Glomerular visceral epithelial cell (primary cell): ENCODE results near the gene ACBD6.

Source experiments
- DNase-seq: peaks from one replicate; pipeline ENCODE4 v3.0.0-alpha.2; 2016; ENCODE audit errors: extremely low spot score

Gene ACBD6

DNA sequence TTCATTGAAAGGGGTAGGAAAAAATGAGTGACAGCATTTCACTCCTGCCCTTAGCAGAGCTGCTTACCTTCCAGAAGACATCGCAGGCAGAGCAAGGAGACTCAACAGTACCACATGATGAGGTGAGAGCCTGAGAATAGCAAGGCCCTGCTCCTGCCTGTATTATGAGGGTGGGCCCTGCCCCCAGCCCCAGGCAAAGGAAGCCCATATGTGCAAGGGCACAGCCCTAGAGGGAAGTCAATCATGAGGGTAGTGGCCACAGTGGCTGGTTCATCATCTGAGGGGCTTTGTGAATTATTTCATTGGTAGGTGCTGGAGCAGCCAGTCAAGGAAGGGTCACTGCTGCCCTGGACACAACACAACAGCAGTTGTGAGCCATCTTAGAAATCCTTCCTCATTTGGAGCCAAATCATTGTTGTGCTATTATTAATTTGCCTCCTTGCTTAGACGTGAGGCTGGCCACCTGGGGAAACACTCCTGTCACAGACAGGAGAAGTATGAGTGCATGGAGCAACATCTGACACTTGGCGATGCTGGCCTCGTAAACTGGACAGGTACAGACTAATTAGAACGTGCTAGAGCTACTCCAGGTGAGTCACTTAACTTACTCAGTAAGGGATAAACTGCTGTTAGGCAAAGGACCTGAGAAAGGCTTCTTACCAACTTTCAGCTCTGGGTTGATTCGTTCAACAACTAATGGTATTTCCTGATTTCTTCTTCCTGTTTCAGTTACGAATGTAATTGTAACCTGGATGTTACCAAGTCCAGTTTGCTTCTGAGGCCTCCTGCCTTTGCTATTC lies 22.7 kb upstream of the ACBD6 start:
- DNase-seq = no peak

- no peak for DNase-seq
These were observed 22.0 kb upstream of the ACBD6 start for GRCh38 chr1:180524160-180524914.

GRCh38 chr1:180522213-180522515 lies 19.8 kb upstream of the ACBD6 start:
- no peak for DNase-seq

DNA sequence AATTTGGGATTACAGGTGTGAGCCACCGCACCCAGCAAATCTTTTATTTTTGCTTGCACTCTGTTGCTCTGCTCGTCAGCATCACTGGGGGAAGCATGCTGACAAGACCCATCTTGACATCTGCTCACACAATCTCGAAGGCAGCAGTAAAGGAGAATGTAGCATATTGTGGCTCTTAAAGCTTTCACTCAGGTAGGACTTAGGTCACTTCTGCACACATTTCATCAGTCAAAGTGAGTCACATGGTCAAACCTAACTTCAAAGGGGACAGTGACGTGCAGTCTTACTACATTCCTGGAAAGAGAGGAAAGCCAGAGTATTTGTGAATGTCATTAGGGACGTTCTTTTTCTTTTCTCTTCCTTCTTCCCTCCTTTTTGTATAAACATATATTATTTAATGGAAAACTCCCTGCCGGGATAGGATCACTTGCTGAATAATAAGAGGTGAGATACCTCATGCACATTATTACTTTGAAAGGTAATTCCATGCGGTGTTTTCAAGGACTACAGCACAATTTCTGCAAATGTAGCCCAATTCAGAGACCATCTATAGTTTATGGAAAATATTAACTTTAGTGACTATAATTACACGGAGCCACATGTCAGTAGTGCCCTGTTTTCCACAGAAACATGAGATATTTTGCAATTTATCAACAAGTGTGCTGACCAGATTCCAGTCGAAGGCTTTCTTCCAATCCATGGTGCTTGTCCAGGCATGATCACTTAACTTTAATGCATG lies 19.3 kb upstream of the ACBD6 start:
- no peak for DNase-seq

DNA sequence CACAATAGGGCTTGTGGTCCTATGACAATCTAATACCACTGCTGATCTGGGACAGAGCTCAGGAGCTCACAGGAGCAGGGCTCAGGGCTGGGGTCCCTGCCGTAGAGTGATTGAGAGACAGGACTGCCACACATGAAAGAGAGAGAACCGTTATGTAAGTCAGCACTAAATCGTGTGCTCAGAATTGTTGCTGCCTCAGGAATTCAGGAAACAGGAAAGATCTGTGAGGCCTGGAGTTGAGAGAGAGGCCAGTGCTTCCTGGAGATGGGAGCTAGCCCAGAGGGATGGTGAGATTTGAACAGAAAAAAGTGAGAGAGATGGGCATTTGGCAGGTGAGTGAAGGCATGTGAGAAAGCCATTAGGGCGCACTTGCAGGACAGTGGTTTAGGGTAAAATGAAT lies 17.5 kb upstream of the ACBD6 start:
- DNase-seq = no peak

DNA sequence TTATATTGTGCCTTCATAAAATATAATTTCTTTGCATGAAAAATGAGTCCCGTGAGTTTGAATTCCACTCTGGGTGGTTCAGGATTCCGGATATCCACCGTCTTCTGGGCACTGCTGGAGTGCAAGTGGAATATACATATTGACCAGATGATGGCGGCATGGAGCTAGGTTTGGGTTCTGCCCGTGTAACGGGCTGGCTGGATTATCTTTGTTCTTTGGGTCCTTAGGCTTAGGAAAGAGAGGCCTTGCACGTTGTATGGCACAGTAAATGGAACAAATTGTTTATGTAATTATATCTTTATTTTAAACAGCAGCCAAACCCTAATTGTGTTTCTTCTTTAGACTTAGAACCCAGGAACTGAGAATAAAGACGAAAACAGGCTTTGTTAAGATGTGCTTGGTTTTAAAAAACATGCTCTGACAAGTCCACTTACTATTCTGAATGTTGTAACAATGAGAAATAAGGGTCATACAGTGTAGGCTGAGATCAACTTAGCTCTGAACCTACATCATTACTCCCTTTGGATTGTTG lies 13.5 kb upstream of the ACBD6 start:
- DNase-seq = peak; percentile 85

- DNase-seq = no peak
These were observed 13.0 kb upstream of the ACBD6 start for GRCh38 chr1:180515364-180515763.

- no peak for DNase-seq
These were observed 11.2 kb upstream of the ACBD6 start for GRCh38 chr1:180513531-180513930.

GRCh38 chr1:180510882-180511281 lies 8.5 kb upstream of the ACBD6 start:
- DNase-seq = no peak

GRCh38 chr1:180508725-180509097 lies 6.3 kb upstream of the ACBD6 start:
- no peak for DNase-seq

DNA sequence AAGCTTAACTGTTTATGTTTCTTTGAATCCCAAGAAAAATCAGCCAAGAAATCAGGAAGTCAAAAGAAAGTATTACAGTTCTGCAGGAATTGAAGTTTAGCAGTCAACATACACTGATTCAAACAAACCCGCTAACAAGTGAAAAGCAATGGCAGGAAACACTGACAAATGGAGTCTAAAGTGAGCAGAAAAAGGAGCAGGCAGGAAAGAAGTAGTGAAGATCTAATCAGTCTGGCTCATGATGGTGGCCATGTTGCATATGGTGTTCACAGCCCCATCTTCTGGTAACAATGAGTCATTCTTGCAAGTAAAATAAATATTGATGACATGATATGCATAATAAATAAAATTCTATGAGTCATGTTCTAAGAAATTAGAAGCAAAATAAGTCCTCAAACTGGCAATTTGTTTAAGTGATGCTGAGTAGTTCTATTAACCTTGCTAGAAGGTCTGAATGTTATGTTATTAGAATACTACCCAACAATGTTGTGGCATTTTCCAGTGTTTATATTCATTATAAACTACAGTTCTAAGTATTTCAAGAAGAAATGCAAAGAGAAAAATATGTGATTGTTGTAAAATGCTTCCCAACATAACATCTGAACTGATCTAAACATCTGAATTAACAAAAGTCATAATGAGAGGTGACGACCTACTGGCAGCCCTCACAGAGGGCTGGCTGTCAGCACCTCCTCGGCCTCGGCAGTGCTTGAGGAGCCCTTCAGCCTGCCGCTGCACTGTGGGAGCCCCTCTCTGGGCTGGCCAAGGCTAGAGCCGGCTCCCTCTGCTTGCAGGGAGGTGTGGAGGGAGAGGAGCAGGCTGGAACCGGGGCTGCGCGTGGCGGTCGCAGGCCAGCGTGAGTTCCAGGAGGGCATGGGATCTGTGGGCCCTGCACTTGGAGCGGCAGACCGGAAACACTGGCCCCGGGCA lies 5.7 kb upstream of the ACBD6 start:
- DNase-seq = no peak

GRCh38 chr1:180505732-180506335 lies 3.5 kb upstream of the ACBD6 start:
- DNase-seq = no peak

- no peak for DNase-seq
These were observed 1.8 kb upstream of the ACBD6 start for GRCh38 chr1:180504186-180504585.

DNA sequence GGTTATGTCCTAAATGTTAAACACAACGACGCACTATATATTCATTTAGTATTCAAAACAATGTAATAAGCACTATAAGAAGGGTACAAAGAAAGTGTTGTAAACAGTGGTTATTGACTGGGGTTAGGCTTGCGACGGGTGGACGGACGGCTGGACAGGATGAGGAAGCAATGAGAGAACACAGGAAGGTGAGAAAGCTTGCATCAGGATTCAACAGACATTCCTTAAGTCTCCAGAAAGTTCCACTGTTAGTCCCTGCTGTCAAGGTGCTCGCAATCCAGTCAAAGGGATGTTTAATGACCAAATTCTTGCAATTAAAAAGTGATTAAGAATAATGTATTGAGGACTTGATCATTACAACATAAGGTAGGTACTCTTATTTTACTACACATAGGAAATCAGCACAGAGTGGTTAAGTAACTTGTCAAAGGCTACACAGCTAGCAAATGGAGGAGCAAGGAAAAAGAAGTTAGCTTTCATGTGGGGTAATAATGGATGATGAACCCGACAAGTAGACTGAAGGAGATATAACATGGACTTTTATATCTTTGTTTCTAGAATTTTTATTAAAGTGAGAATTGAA lies 994 bp upstream of the ACBD6 start:
- peak; percentile 29 for DNase-seq

- no peak for DNase-seq
These were observed 464 bp downstream of the ACBD6 start for GRCh38 chr1:180501865-180502360.

DNA sequence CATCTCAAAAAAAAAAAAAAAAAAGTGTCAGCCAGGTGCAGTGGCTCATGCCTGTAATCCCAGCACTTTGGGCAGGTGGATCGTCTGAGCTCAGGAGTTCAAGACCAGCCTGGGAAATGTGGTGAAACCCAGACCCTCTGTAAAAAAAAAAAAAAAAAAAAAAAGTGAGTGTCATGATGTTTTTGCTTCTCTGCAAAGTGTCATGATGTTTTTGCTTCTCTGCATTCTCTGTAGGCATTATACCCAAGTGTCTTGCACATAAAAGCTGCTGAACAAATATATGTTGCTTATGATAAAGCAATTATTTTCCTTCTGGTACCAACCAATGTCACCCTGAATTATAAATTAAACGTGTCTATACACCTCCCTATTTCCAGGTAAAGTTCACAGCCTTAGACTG lies 1.7 kb downstream of the ACBD6 start:
- no peak for DNase-seq

- DNase-seq = no peak
These were observed 3.8 kb downstream of the ACBD6 start for GRCh38 chr1:180498594-180498993.

- DNase-seq = no peak
These were observed 4.6 kb downstream of the ACBD6 start for GRCh38 chr1:180497826-180498225.

DNA sequence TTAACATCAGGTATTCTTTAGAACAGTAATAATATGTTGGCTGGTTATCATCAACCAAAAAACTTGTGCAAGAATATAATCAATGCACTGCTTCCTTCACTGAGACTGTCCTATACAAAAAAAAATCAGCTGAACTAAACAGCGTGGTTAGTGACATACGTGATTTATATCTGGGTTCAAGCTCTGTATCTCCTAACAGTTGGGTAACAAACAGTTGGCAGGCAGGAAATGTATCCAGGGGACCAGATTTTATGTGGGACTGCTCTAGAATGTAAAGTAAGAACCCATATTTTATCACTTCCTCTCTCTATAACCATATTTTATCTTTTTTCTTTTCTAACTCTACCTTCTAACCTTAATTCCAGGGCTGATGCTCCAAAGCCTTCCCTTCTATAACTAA lies 8.0 kb downstream of the ACBD6 start:
- no peak for DNase-seq

DNA sequence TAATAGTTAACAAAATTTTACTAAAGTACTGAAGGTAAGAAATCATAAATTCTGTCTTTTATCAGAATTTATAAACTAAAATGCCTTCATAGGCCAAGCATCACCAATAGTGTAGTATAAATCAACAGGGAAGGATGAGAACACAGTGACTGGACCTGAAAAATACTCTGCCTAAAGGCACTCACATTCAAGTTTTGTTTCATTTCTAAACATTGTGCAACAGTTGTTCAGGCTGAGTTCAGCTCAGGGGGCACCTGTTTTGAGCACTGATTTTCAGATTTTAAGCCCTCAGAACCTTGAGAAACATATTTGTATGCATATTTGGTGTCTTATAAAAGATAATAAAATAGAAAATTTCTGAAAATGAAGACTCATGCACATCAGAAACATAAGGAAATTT lies 12.4 kb downstream of the ACBD6 start:
- no peak for DNase-seq

- DNase-seq = no peak
These were observed 13.1 kb downstream of the ACBD6 start for GRCh38 chr1:180489313-180489712.
